NCI-H446 treated with DMSO at 0.1 percent for 48 hours (cell line): ENCODE results near the gene RGPD3.

Experiments used
- DNase-seq: peaks from one replicate; lab custom pipeline; 2025; lab: John Stamatoyannopoulos, UW

The RGPD3 gene

GRCh38 chr2:106342831-106343251 lies 125.4 kb downstream of the RGPD3 start:
- no peak for DNase-seq

- DNase-seq, result no peak
These were observed 126.5 kb downstream of the RGPD3 start for GRCh38 chr2:106341666-106342065.
